ENCODE measurements around the gene PLA2G15.

DNA sequence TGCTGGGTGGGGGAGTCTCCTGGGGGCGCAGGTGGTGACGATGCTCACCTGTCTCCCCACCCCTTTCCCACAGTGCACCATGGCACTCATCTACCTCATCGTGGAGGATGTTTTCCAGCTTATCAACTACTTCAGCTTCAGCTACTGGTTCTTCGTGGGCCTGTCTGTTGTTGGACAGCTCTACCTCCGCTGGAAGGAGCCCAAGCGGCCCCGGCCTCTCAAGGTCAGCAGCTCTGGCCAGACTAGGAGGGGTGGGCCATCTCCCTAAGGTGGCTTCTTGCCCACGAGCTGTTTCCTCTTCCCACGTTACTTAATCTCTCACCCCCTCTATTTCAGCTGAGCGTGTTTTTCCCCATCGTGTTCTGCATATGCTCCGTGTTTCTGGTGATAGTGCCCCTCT, 51.1 kb downstream of the PLA2G15 start:
- no peak for TF ChIP-seq POLR2A (IDR thresholded peaks at IDR 0.05)
- TF ChIP-seq, protein P1, sequence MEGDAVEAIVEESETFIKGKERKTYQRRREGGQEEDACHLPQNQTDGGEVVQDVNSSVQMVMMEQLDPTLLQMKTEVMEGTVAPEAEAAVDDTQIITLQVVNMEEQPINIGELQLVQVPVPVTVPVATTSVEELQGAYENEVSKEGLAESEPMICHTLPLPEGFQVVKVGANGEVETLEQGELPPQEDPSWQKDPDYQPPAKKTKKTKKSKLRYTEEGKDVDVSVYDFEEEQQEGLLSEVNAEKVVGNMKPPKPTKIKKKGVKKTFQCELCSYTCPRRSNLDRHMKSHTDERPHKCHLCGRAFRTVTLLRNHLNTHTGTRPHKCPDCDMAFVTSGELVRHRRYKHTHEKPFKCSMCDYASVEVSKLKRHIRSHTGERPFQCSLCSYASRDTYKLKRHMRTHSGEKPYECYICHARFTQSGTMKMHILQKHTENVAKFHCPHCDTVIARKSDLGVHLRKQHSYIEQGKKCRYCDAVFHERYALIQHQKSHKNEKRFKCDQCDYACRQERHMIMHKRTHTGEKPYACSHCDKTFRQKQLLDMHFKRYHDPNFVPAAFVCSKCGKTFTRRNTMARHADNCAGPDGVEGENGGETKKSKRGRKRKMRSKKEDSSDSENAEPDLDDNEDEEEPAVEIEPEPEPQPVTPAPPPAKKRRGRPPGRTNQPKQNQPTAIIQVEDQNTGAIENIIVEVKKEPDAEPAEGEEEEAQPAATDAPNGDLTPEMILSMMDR (IDR thresholded peaks at IDR 0.05) = no peak
- TF ChIP-seq POLR2AphosphoS5 (IDR thresholded peaks at IDR 0.05; ENCODE audit: insufficient read depth in 1 of 2, low read depth in 1 of 2) = no peak

All from vagina (tissue), 2 donors.